Left hindlimb (tissue), 1 donor: ENCODE measurements around the gene PLLP.

ENCODE experiments used
- DNase-seq: peaks from one replicate; pipeline ENCODE4 v3.0.0-alpha.2; 2018

Gene PLLP

GRCh38 chr16:57284209-57284951 lies at the start of gene PLLP:
Gene PLLP (minus strand): TSS chr16:57284672. CDS start chr16:57284540, 132 bp downstream.
- no peak for DNase-seq

GRCh38 chr16:57333402-57333801 lies 48.9 kb upstream of the PLLP start:
- no peak for DNase-seq

GRCh38 chr16:57331355-57331754 lies 46.9 kb upstream of the PLLP start:
- DNase-seq, result no peak

GRCh38 chr16:57329718-57330327 lies 45.4 kb upstream of the PLLP start:
- no peak for DNase-seq

- no peak for DNase-seq
These were observed 41.0 kb upstream of the PLLP start for GRCh38 chr16:57325458-57325857.

- DNase-seq, result no peak
These were observed 40.3 kb upstream of the PLLP start for GRCh38 chr16:57324749-57325148.

- no peak for DNase-seq
These were observed 35.2 kb upstream of the PLLP start for GRCh38 chr16:57319646-57320045.

GRCh38 chr16:57318240-57318970 lies 33.9 kb upstream of the PLLP start:
- no peak for DNase-seq

- DNase-seq, result peak; percentile 39
These were observed 32.0 kb upstream of the PLLP start for GRCh38 chr16:57316390-57317017.

GRCh38 chr16:57315416-57315815 lies 30.9 kb upstream of the PLLP start:
- no peak for DNase-seq

- no peak for DNase-seq
These were observed 29.8 kb upstream of the PLLP start for GRCh38 chr16:57314161-57314785.

GRCh38 chr16:57313509-57313908 lies 29.0 kb upstream of the PLLP start:
- DNase-seq, result no peak

GRCh38 chr16:57310801-57311200 lies 26.3 kb upstream of the PLLP start:
- no peak for DNase-seq

GRCh38 chr16:57308041-57308440 lies 23.6 kb upstream of the PLLP start:
- no peak for DNase-seq

- no peak for DNase-seq
These were observed 22.9 kb upstream of the PLLP start for GRCh38 chr16:57307365-57307764.

GRCh38 chr16:57306676-57307341 lies 22.3 kb upstream of the PLLP start:
- no peak for DNase-seq

- no peak for DNase-seq
These were observed 20.8 kb upstream of the PLLP start for GRCh38 chr16:57305159-57305811.

- no peak for DNase-seq
These were observed 19.9 kb upstream of the PLLP start for GRCh38 chr16:57304169-57305061.

GRCh38 chr16:57303910-57304168 lies 19.4 kb upstream of the PLLP start:
- DNase-seq, result no peak

GRCh38 chr16:57303021-57303909 lies 18.8 kb upstream of the PLLP start:
- no peak for DNase-seq
